HTR-8/SVneo (cell line): ENCODE results near the gene GRWD1.

Experiments
- DNase-seq: peaks from one replicate; pipeline ENCODE4 v3.0.0; 2011; ENCODE audit warnings: low spot score, mixed read lengths; ENCODE audit not compliant: insufficient read length
- FAIRE-seq: peaks from 2 replicates; lab custom pipeline; 2011; peaks lifted over from hg19 to GRCh38; lab: Jason Lieb, UNC

GRWD1 gene

DNA sequence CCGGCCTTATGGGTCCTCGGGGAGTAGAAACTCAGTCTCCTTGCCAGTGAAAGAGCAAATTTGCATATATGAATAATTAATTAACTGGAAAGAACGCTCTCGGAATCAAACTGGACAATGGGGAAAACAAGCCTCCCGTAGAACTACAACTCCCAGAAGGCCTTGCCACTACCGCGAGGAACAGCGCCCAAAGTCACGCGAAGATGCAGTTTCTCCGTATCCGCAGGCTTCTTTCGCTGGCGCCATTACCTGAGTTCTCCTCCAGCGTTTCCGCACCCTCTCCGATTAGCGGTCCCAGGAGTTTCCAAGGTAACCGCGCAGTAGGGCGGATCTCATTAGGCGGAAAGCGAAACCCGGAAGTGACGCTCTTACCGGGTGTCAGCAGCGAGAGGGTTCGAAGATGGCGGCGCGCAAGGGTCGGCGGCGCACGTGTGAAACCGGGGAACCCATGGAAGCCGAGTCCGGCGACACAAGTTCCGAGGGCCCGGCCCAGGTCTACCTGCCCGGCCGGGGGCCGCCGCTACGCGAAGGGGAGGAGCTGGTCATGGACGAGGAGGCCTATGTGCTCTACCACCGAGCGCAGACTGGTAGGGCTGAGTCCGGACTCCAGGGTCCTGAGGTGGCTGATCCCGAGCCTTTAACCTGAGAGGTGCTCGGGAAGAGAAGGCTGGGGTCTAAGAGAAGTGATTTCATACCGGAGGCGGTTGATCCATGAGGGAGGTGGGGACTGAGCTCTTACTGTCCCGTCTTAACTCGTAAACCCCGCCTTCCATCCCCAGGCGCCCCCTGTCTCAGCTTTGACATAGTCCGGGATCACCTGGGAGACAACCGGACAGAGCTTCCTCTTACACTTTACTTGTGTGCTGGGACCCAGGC, at the start of gene GRWD1:
Gene GRWD1 (plus strand): TSS at position 378 of the 876 bp plus-strand sequence. CDS start 23 bp downstream, at position 401.
- peak; percentile 97 for DNase-seq
- FAIRE-seq, result peak; percentile 94

DNA sequence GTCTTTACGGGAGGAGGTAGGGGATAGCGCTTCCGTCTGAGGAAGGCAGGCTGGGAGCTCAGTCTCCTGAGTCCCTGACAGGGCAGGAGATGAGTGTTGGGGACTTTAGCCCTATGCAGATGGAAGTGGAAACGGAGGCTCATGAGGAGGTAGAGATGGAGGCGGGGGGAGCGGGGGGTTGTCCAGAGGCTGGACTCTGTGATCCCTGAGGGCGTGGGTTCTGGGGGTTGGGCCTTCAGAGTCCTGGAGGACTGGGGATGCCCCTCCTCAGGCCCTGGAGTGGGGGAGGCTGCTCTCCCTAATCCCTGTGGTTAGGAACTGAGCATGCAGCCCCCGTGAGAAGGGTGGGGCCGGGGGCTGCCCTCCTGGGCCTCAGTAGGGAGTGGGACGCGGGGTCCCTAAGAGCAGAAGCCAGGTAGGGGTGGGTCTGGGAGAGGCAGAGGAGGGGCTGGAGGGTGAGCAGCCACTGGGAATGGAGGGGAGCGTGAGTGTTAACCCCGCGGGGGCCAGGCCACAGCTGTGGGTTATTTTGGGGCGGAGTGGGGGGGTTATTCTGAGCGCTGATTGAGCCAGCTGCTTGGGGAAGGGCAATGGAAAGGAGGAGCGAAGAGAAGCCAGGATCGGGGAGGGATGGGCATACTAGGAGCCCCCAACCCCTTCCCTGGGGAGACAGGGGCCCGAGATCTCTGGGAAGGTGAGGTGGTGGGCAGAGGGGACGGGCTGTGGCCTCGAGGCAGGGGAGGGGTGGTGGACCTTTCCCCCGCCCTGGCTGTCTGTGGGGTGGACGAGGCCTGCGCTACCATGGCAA, 49.6 kb upstream of the GRWD1 start:
- DNase-seq (no peak), FAIRE-seq (no peak)

DNA sequence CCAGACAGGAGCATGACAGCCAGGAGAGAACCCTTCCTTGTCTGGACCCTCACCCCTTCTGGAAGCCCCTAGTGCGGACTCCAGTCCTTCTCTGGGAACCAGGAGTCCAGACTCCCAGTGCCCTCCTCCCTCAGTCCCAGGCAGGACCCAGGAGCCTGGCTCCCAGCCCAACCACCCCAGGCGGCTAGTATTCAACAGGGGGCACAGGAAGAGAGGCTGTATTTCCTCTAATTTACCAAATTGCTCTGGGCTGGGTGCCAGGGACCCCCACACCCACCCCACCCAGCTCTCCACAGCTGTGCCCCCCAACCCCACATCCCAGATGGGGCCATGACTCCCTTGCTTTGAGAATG, 49.0 kb upstream of the GRWD1 start:
- FAIRE-seq (no peak), DNase-seq (no peak)

DNA sequence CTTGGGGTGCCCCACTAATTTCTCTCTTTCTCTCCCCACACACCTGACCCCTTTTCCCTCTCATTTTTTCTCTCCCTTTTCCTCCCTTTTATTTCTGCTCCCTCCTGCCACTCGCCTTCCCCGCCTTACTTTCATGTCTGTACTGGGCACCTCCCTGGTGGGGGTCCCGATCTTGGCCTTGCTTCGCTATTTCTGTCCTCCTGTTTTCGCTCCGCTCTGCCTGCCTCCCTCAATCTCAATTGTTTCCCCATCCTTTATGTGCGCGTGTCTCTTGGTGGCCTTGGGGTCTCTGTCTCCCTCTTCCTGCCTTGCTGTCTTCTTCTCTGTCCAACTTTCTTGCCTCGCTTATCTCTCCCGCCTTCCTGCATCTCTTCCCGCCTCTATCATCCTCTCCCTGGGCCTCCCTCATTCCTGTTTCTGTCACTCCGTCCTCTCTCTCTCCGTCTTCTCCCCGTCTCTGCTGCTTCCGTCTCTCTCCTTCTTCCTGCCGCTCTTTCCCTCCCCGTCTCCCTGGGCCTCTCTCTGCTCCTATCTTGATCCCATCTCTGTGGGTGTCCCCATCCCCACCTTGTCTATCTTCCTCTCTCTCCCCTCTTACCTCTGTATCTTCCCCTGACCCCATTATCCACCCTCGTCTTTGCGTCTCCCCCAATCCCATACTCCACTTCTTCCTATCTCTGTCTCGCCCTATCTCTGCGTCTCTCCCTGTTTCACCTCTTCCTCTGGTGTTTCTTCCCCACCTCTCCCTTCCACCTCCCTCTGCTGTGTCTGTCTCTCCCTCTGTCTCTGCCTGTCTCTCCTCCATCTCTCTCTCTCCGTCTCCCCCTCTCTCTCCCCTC, 48.3 kb upstream of the GRWD1 start:
- no peak for DNase-seq
- FAIRE-seq, result no peak

DNA sequence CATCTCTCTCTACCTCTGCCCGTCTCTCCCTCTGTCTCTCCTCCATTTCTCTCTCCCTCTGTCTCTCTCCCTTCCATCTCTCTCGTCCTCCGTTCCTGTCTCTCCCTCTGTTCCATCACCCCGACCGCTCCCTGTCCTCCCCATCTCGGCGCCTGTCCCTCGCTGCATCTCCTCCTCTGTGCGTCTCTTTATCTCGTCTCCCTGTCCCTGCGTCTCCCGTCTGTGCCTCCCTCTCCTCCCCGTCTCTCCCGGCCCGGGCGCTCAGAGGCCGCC, 47.7 kb upstream of the GRWD1 start:
- no peak for FAIRE-seq

DNA sequence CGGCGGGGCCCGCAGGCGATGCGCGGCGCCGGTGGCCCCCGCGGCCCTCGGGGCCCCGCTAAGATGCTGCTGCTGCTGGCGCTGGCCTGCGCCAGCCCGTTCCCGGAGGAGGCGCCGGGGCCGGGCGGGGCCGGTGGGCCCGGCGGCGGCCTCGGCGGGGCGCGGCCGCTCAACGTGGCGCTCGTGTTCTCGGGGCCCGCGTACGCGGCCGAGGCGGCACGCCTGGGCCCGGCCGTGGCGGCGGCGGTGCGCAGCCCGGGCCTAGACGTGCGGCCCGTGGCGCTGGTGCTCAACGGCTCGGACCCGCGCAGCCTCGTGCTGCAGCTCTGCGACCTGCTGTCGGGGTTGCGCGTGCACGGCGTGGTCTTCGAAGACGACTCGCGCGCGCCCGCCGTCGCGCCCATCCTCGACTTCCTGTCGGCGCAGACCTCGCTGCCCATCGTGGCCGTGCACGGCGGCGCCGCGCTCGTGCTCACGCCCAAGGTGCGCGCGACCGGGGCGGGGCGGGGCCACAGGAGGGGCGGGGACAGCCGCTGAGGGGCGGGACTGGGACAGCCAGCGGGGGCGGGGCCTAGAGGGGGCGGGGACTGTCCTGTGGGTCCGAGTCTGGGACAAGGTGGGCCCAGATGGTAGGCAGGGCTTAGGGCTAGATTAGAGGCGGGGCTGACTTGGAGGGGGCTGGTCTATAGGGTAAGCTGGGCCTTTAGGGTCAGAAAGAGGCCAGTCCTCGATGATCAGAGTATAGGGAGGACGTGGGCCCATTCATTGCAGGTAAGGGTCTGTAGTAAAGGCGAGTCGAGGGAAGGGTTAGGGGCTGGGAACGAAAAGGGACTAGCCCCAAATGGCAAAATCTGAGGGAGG, 47.2 kb upstream of the GRWD1 start:
- DNase-seq (no peak), FAIRE-seq (no peak)

More for the DNA sequence above, 47.7 kb upstream of the GRWD1 start:
- DNase-seq, result no peak

DNA sequence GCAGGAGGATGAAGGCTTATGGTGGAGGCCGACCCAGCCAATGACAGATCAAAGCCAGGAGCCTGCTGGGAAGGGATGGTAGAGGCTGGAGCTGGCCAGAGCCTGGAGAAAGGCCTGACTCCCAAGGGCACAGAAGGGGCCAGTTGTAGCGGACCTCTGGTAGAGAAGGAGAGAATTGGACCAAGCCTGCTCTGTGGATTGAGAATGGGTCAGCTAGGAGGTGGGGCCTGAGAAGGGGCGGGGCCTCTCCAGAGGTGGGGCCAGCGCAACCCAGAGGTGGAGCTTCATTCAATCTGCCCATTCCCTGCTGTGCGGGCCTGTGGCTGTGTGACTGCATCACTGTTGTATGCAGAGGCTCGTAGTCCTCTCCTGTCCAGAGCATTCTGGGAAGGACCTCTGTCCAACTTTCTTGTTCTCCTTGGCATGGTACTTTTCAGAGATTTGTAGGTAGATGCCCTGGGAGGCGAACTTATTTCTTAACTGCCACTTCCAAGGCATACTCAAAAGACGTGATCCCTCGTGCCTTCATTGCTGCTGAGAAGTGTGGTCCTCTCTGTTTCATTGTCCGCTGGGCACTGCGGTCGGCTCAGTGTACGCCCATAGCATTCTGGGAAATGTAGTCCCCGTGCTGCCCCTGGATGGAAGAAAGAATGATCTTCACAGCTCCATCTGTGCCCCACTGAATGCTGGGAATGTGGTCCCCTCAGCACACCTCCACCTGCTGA, 45.6 kb upstream of the GRWD1 start:
- DNase-seq, result no peak
- FAIRE-seq, result peak; percentile 23

DNA sequence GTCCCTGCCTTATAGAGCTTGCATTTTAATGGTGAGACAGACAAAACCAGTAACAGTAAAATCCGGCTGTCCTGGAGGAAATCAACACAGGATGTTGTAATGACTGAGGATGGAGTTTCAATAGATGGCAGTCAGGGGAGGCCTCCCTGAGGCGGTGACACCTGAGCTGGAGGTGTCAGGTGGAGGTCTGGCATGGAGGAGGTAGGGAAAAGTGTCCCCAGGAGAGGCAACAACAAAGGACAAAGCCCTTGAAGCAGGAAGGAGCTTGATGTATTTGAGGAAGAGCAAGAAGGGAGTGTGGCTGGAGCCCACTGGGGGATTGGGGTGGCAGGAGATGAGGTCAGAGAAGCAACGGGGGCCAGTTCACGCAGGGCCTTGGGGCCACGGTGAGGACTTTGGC, 44.5 kb upstream of the GRWD1 start:
- FAIRE-seq (no peak), DNase-seq (no peak)

DNA sequence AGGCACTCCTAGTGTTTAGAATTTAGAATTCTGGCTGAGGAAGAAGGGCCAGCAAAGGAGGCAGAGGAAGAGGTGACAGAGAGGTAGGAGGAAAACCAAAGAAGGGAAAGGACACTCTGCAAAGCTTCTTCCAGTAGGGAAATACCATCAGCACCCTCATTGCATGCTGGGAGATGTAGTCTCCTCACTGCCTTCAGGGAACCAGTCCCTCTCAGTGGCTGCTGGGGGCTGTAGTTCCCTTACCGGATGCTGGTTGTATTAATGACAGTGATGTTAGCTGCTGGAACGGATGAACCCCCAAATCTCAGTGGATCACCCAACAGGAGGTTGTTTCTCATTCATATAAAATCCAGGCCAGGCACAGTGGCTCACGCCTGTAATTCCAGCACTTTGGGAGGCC, 42.2 kb upstream of the GRWD1 start:
- FAIRE-seq, result peak; percentile 49
- DNase-seq, result peak; percentile 79

DNA sequence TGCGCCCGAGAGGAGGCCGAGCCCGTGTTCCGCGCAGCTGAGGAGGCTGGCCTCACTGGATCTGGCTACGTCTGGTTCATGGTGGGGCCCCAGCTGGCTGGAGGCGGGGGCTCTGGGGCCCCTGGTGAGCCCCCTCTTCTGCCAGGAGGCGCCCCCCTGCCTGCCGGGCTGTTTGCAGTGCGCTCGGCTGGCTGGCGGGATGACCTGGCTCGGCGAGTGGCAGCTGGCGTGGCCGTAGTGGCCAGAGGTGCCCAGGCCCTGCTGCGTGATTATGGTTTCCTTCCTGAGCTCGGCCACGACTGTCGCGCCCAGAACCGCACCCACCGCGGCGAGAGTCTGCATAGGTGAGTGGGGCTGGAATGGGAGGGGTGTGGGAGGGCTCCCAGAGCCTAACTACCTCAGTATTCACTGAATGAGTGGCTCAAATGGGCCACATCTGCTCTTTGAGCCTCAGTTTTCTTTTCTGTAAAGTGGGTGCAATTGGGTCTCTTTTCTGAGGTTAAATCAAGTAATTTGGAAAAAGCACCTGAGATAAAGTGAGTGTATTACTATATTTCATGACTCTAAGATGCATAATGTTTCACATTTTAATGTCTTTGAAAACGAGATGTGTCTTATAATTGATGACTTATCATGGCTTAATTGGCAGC, 40.6 kb upstream of the GRWD1 start:
- FAIRE-seq (no peak), DNase-seq (no peak)

DNA sequence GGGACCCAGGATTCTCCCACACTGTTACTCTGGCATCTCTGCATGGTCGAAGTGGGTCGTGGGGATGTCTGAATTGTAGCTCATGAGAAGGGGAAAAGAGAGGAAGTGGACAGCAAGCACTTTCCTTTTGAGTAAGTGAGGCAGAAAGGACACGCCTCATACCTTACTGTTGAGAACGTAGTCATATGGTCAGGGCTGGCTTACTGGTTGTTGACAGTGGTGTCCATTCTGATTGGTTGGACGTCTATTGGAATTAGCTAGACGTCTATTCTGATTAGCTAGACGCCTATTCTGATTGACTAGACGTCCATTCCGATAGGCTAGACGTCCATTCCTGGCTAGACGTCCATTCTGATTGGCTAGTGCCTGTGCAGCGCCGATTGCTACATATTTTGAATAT, 39.9 kb upstream of the GRWD1 start:
- no peak for DNase-seq

DNA sequence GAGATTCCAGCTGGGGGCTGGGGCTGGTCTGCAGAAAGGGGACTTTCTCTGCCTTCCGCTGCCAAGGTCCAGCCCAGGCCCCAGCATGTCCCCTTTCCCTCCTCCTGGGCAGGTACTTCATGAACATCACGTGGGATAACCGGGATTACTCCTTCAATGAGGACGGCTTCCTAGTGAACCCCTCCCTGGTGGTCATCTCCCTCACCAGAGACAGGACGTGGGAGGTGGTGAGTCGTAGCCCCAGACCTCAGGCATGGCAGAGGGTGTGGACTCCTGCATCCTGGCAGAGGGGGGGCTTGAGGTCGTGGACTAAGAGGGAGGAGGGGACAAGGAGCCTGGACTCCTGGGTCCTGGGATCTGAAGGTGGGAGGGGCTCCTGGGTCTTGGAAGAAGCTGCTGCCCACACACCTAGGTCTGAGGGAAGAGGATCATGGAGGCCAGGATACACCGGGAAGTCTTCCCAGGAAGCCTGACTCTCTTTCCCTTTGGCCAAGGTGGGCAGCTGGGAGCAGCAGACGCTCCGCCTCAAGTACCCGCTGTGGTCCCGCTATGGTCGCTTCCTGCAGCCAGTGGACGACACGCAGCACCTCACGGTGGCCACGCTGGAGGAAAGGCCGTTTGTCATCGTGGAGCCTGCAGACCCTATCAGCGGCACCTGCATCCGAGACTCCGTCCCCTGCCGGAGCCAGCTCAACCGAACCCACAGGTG, 31.8 kb upstream of the GRWD1 start:
- peak; percentile 36 for FAIRE-seq
- DNase-seq, result no peak

More for the DNA sequence above, 39.9 kb upstream of the GRWD1 start:
- FAIRE-seq, result no peak

DNA sequence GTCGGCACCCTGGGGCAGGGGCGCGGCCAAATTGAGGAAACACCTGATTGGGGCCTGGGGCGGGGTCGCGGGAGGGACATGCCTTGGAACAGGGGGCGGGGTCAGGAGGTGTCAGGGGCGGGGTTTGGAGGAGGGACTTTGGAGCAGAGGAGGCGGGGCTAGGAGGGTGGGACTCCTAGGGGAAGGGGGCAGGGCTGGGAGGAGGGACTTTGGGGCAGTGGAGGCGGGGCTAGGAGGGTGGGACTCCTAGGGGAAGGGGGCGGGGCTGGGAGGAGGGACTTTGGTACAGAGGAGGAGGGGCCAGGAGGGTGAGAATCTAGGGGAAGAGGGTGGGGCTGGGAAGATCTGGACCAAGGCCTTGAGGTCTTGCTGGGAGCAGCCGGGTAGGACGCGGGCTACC, 30.4 kb upstream of the GRWD1 start:
- no peak for DNase-seq
- FAIRE-seq, result peak; percentile 20

DNA sequence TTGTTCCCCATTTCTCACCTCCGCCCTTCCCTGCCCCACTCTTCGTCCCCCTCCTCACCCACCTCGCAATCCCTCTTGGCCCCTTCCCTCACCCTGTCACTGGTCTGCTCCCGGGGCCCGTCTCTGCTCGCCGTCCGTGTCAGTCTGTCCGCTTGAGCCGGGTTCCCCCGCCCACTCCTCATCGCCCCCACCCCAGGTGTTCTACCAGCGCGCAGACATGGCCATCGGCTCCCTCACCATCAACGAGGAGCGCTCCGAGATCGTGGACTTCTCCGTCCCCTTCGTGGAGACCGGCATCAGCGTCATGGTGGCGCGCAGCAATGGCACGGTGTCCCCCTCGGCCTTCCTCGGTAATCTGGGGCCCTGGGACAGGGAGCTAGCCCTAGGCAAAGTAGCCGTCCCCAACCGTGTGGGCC, 30.0 kb upstream of the GRWD1 start:
- no peak for DNase-seq
- FAIRE-seq, result no peak

DNA sequence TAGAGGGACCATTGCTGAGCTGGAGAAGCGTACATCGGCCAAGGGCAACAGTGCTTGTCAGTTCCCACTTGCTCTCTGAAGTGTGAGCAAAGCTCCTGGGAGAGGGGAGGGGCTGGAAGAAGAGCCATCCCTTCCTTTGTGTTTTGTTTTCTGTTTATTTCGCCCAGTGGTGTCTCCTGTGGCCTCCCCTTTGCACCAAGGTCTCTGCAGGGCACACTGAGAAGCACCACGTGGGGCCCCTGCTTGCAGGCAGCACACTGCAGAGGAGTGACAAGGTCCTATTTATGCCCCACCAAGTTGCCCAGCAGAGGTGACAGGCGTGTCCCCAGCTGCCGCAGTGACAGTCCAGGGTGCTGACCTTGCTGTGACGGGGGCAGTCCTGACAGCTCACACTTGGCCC, 28.4 kb upstream of the GRWD1 start:
- FAIRE-seq, result no peak
- DNase-seq, result no peak

DNA sequence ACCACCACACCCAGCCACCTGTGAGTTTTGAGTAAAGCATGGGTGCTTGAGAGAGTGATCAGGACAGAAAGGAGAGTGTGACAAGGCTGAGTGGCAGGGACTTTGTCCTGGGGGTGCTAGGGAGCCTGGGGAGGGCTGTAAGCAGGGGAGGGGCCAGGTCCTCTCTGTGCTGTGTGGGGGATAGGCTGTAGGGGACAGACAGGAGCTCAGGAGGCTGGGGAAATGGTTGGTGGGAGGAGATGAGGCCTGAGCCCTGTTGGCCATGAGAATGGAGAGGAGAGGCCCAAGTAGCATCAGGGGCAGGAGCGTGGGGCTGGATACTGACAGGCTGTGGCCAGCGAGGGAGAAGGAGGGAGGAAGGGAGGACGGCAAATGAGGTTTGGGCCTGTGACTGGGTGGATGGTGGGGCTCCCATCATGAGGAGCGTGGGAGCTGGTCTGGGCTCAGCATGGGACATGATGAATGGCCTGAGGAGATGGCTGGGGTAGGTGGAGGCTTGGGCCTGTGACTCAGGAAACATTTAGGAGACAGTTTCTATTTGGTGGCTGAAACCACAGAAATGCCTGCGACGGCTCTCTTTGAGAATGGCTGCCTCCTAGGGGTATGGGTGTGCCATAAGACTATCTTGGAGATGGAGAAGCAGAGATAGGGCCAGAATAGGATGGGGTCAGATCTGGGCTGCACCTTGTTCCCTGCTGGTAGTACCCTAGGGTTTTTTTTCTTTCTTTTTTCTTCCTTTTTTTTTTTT, 27.3 kb upstream of the GRWD1 start:
- DNase-seq (no peak), FAIRE-seq (no peak)

DNA sequence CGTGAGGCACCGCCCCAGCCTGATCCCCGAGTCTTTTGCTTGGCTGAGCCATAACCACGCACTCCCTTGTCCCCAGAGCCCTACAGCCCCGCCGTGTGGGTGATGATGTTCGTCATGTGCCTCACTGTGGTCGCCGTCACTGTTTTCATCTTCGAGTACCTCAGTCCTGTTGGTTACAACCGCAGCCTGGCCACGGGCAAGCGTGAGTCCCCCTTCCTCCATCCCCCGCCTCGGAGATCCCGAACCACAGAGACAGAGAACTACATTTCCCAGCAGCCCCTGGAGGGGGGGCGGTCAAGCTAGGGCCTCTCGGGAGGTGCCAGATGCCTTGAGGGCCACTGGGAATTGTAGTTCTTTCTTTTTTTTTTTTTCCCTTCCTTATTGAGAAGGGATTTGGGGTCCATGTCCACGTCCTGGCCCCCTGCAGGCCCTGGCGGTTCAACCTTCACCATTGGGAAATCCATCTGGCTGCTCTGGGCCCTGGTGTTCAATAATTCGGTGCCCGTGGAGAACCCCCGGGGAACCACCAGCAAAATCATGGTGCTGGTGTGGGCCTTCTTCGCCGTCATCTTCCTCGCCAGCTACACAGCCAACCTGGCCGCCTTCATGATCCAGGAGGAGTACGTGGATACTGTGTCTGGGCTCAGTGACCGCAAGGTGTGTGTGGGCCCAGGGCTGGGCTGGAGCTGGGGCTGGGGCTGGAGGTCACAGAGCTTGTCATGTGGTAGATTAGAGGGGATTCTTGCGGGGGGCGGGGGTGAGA, 26.4 kb upstream of the GRWD1 start:
- no peak for FAIRE-seq
- no peak for DNase-seq
